Glutamatergic neuron (in vitro differentiated cells): ENCODE measurements around the gene OGFOD1. TPM values are rescaled to one million over a fixed set of nuclear protein-coding genes. Genes with fewer than 3 reads are reported as not detected.

Source experiments
- DNase-seq: peaks from one replicate; pipeline ENCODE4 v3.0.0; 2022
- H3K27ac Mint-ChIP-seq: one replicate; pipeline ENCODE4 v1.8.0; 2020; ENCODE audit warnings: mild to moderate bottlenecking, mixed read lengths, inconsistent platforms; ENCODE audit not compliant: unreplicated experiment
- H3K27me3 Mint-ChIP-seq: one replicate; pipeline ENCODE4 v1.8.0; 2020; ENCODE audit warnings: mild to moderate bottlenecking, moderate library complexity, mixed read lengths, inconsistent platforms; ENCODE audit not compliant: unreplicated experiment
- H3K36me3 Mint-ChIP-seq: one replicate; pipeline ENCODE4 v1.8.0; 2020; ENCODE audit warnings: mild to moderate bottlenecking, mixed read lengths, inconsistent platforms; ENCODE audit not compliant: unreplicated experiment
- H3K4me1 Mint-ChIP-seq: one replicate; pipeline ENCODE4 v1.8.0; 2020; ENCODE audit warnings: mild to moderate bottlenecking, low read depth, mixed read lengths, inconsistent platforms; ENCODE audit not compliant: unreplicated experiment
- H3K4me3 Mint-ChIP-seq: one replicate; pipeline ENCODE4 v1.8.0; 2020; ENCODE audit warnings: mild to moderate bottlenecking, mixed read lengths, inconsistent platforms; ENCODE audit not compliant: unreplicated experiment
- H3K9me3 Mint-ChIP-seq: one replicate; pipeline ENCODE4 v1.8.0; 2020; ENCODE audit warnings: mild to moderate bottlenecking, moderate library complexity, mixed read lengths, inconsistent platforms; ENCODE audit not compliant: unreplicated experiment
- CTCF ChIP-seq: fragments of 200-600 bp; sonication (generic); IDR thresholded peaks from one replicate; pipeline ENCODE4 v1.5.0; 2021; ENCODE audit not compliant: partially characterized antibody, unreplicated experiment
- total RNA-seq: library from RNA; stranded (reverse); fragmentation: NEBNext Ultra II Directional; extraction: Animal tissue kit (Norgen Biotek cat#: 25700); gene quantifications from one replicate; pipeline ENCODE4 v1.2.1, GENCODE V29; 2021; ENCODE audit not compliant: unreplicated experiment

The OGFOD1 gene
- total RNA-seq, 1 donor from 2014 or later, result 45.6 TPM

GRCh38 chr16:56411123-56411522, 40.2 kb upstream of the OGFOD1 start:
- H3K9me3 Mint-ChIP-seq, result no peaks in the 10 kb centered on the region

GRCh38 chr16:56411624-56412023, 39.7 kb upstream of the OGFOD1 start:
- Mint-ChIP-seq H3K4me3 (no peak overlapping the region), H3K4me1 (peaks cover 3% of the 10 kb centered on the region), H3K36me3 (no peaks in the 10 kb centered on the region), H3K27me3 (peaks cover 2% of the 10 kb centered on the region), H3K27ac (no peak overlapping the region), H3K9me3 (no peaks in the 10 kb centered on the region)
- no peak for DNase-seq
- no peak for TF ChIP-seq CTCF

More at GRCh38 chr16:56411123-56411522, 40.2 kb upstream of the OGFOD1 start:
- H3K4me1 Mint-ChIP-seq, result peaks cover 3% of the 10 kb centered on the region
- no peaks in the 10 kb centered on the region for H3K36me3 Mint-ChIP-seq
- no peak for TF ChIP-seq CTCF
- H3K4me3 Mint-ChIP-seq, result no peak overlapping the region
- H3K27me3 Mint-ChIP-seq, result peaks cover 2% of the 10 kb centered on the region
- no peak overlapping the region for H3K27ac Mint-ChIP-seq
- DNase-seq, result no peak

- no peaks in the 10 kb centered on the region for H3K9me3 Mint-ChIP-seq
- no peak overlapping the region for H3K4me3 Mint-ChIP-seq
- DNase-seq, result no peak
- H3K27me3 Mint-ChIP-seq, result peaks cover 2% of the 10 kb centered on the region
- TF ChIP-seq CTCF, result no peak
- H3K4me1 Mint-ChIP-seq, result peaks cover 3% of the 10 kb centered on the region
- no peak overlapping the region for H3K27ac Mint-ChIP-seq
- no peaks in the 10 kb centered on the region for H3K36me3 Mint-ChIP-seq
Observed at GRCh38 chr16:56413381-56413780, 38.0 kb upstream of the OGFOD1 start.

- no peak for DNase-seq
- no peak overlapping the region for H3K27ac Mint-ChIP-seq
- H3K27me3 Mint-ChIP-seq, result peaks cover 2% of the 10 kb centered on the region
- no peak overlapping the region for H3K4me3 Mint-ChIP-seq
- H3K4me1 Mint-ChIP-seq, result peaks cover 3% of the 10 kb centered on the region
- no peak for TF ChIP-seq CTCF
- H3K36me3 Mint-ChIP-seq, result no peaks in the 10 kb centered on the region
- H3K9me3 Mint-ChIP-seq, result no peaks in the 10 kb centered on the region
Observed at GRCh38 chr16:56414366-56414765, 37.0 kb upstream of the OGFOD1 start.

- no peak overlapping the region for H3K4me3 Mint-ChIP-seq
- H3K27ac Mint-ChIP-seq, result no peak overlapping the region
- DNase-seq, result no peak
- TF ChIP-seq CTCF, result no peak
- H3K36me3 Mint-ChIP-seq, result no peaks in the 10 kb centered on the region
- no peaks in the 10 kb centered on the region for H3K9me3 Mint-ChIP-seq
- peaks cover 5% of the 10 kb centered on the region for H3K4me1 Mint-ChIP-seq
- peaks cover 2% of the 10 kb centered on the region for H3K27me3 Mint-ChIP-seq
Observed at GRCh38 chr16:56415875-56416274, 35.5 kb upstream of the OGFOD1 start.
